BJ (cell line): Measurements from ENCODE around the gene HELZ2. TPM values are rescaled to one million over a fixed set of nuclear protein-coding genes. Genes with fewer than 3 reads are reported as not detected.

Experiments used
- CTCF ChIA-PET: fragments of 350-600 bp; formaldehyde crosslinking; extraction: SDS; loops from one replicate; lab custom pipeline; 2021; ENCODE audit warnings: antibody characterized with exemption, inconsistent platforms; lab: Yijun Ruan, JAX
- POLR2A ChIA-PET: fragments of 300-600 bp; sonication (Branson Sonifier 250); formaldehyde crosslinking; extraction: SDS; loops from one replicate; lab custom pipeline; 2021; ENCODE audit warnings: antibody characterized with exemption; lab: Charles Lee
- DNase-seq: peaks from one replicate; pipeline ENCODE4 v3.0.0-alpha.2; 2011; ENCODE audit warnings: low read depth
- H3K27me3 ChIP-seq: 2 replicates; pipeline ENCODE4 v1.6.0; 2011; ENCODE audit warnings: low read length; ENCODE audit not compliant: control insufficient read depth, insufficient read depth
- H3K36me3 ChIP-seq: 2 replicates; pipeline ENCODE4 v1.5.1; 2011; ENCODE audit warnings: low read length; ENCODE audit not compliant: control insufficient read depth, insufficient read depth
- H3K4me3 ChIP-seq: 2 replicates; pipeline ENCODE4 v1.5.1; 2011; ENCODE audit warnings: low read depth, mild to moderate bottlenecking, control low read depth, low read length
- polyA plus RNA-seq: library from polyadenylated mRNA; depleted of rRNA; stranded (reverse); fragments of >200 nt; gene quantifications from 2 replicates; pipeline ENCODE4 v1.2.3, GENCODE V29; 2011
- TF ChIP-seq, protein P1 (sequence below): IDR thresholded peaks from 2 replicates; pipeline ENCODE4 v1.5.1; 2011; ENCODE audit warnings: low read depth, mild to moderate bottlenecking, control low read depth, inconsistent platforms, low read length, moderate library complexity; ENCODE audit not compliant: insufficient read depth

HELZ2 gene
- polyA plus RNA-seq, 1 experiment = 7.9 TPM

DNA sequence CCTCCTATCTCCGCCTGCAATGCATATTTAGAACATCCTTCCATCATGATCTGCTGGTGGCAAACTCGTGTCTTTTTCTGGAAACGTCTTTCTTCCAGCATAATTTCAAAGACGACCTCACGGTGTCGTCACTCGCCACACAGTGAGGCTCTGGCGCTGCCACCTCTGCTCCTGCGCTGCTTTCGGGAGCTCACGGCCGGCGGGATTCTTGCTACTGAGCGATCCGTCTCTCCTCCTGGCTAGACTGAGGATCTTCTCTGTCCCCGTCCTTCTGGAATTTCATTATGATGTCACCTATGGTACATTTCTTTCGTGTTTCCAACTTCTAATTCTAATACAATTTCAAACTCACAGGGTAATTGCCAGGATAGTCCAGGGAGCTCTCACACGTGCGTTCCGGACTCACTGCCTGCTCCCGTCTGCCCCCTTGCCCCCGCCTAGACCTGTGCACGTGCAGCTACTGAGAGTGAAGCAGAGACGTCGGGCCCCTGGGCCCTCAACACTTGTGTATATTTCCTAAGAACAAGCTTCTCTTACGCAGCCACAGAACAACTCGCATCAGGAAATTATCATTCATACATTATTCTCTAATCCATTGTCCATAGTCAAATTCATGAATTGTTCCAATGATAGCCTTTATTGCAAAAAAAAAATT, 25.5 kb upstream of the HELZ2 start:
- TF ChIP-seq, protein P1, sequence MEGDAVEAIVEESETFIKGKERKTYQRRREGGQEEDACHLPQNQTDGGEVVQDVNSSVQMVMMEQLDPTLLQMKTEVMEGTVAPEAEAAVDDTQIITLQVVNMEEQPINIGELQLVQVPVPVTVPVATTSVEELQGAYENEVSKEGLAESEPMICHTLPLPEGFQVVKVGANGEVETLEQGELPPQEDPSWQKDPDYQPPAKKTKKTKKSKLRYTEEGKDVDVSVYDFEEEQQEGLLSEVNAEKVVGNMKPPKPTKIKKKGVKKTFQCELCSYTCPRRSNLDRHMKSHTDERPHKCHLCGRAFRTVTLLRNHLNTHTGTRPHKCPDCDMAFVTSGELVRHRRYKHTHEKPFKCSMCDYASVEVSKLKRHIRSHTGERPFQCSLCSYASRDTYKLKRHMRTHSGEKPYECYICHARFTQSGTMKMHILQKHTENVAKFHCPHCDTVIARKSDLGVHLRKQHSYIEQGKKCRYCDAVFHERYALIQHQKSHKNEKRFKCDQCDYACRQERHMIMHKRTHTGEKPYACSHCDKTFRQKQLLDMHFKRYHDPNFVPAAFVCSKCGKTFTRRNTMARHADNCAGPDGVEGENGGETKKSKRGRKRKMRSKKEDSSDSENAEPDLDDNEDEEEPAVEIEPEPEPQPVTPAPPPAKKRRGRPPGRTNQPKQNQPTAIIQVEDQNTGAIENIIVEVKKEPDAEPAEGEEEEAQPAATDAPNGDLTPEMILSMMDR = no peak
- DNase-seq = no peak
- Histone ChIP-seq H3K4me3 (no peak overlapping the region), H3K27me3 (no peaks in the 10 kb centered on the region), H3K36me3 (peaks cover 25% of the 10 kb centered on the region)
- POLR2A ChIA-PET = interaction anchor here (0.5 kb wide), 1 partner anchor 25 kb away, joined by 3 read pairs; no protein-coding TSS in a partner anchor
- CTCF ChIA-PET = no interaction called here

DNA sequence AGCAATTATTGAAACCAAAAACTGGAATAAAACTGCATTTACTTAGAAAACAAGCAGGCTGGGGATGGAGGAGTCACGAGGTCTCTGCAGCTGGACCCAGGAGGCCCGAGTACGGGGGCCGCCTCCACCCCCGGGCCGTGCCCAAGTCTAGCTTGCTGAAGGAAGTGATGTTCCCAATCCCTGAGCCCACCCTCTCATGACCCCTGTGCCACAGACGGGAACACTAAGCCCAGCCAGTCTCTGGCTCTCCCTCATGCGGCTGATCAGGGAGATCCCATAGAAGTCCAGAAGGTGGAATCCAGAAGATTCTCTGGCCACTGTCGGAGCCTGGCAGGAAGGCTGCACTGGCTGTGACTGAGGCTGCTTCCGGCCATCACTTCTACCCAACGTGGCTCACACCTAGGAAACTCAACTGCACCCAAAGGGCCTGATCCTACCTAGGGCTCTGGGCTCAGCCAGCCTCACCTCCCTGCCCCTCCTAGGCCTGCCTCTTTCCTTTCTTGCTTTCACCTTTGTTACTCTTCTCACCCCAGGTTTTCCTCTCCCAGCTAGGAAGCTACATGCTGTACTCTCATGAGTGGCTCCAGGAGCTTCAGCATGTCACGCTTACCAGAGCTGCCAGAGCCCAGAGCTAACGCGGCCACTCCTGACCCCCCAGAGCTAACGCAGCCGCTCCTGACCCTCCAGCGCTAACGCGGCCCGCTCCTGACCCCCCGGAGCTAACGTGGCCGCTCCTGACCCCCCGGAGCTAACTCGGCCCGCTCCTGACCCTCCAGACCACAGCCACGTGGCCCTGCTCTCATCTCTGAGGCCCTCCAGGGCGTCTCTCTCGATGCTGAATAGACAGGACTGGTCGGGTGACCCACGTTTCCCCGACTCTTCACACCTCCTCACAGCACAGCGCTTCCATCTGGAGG, 24.7 kb upstream of the HELZ2 start:
- TF ChIP-seq, protein P1 = no peak
- peaks cover 24% of the 10 kb centered on the region for H3K36me3 ChIP-seq
- no peak overlapping the region for H3K4me3 ChIP-seq
- no peaks in the 10 kb centered on the region for H3K27me3 ChIP-seq
- ChIA-PET CTCF (interaction anchor here (1.2 to 1.4 kb wide), 2 partner anchors 12 to 375 kb away, joined by 3 read pairs; no protein-coding TSS in a partner anchor), POLR2A (interaction anchor here (0.5 kb wide), 1 partner anchor 24 kb away, joined by 3 read pairs; no protein-coding TSS in a partner anchor)
- DNase-seq = no peak

DNA sequence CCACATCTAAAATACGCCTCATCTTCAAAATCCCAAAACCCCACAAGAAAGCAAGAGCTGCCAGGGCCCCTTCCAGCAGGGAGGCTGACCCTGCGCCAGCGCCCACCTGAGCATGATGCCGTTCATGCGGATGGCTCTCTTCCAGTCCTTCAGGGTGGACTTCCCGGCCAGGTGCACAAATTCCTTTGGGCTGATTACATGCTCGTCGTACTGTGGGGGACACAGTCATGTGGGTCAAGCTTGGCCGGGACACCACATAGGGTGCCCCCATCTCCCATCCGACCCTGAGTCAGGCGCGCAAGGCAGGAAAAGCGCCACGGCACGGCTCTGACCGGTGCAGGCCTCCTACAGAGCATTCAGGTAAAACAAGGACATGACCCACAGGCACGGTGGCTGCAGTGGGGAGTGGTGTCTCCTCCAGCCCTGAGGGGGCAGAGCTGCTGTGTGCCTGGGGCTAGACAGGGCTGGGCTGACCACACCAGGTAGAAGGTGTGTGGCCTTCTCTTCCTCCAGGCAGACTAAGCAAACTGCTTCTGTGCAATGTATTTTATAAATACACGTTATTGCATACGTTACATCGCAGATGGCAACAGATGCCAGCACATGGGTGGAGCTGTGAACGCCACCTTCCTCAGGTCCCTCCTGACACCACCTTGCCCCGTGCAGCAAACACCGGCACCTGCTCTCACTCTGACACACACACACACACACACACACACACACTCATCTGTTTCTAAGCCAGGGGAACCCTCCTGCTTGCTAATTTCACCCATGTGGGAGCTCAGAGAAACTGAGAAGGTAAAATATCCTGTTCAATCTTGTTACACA, 23.8 kb upstream of the HELZ2 start:
- no peak for DNase-seq
- no peaks in the 10 kb centered on the region for H3K27me3 ChIP-seq
- POLR2A ChIA-PET = no interaction called here
- peaks cover 25% of the 10 kb centered on the region for H3K36me3 ChIP-seq
- no peak overlapping the region for H3K4me3 ChIP-seq
- CTCF ChIA-PET = interaction anchor here (0.6 to 1.4 kb wide), 3 partner anchors 13 to 376 kb away, joined by 3 read pairs; no protein-coding TSS in a partner anchor
- TF ChIP-seq, protein P1 = no peak

DNA sequence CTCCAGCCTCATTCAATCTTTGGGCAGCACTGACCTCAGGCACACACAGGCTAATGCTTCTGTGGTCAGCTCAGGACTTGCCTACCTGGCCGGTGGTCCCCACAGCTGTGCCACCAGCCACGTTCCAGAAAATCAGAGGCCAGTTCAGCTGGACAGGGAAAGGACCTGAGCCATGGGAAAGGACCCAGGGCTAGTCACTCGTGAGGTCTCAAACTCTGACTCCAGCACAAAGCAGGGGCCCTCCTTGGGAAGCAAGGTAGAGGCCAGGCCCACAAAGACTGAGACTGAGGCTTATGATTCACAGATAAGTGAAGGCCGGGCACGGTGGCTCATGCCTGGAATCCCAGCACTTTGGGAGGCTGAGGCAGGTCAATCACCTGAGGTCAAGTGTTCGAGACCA, 22.4 kb upstream of the HELZ2 start:
- no peak for DNase-seq
- TF ChIP-seq, protein P1 = no peak
- Histone ChIP-seq H3K27me3 (no peaks in the 10 kb centered on the region), H3K36me3 (peaks cover 25% of the 10 kb centered on the region), H3K4me3 (no peak overlapping the region)
- POLR2A ChIA-PET = no interaction called here
- CTCF ChIA-PET = no interaction called here
